HCT116 (cell line): ENCODE data around the gene ZNF292. TPM values are rescaled to one million over a fixed set of nuclear protein-coding genes. Genes with fewer than 3 reads are reported as not detected.
"Not testable (repeated sequence)": the region's sequence is repeated elsewhere in the genome, so short reads cannot be mapped to it uniquely, and the experiment has no call there.

ENCODE experiments used
- ATAC-seq: fragments of 200-7000 bp; cut with Tn5 transposase; 2 replicates; pipeline ENCODE4 v1.9.1; 2020; ENCODE audit warnings: mild to moderate bottlenecking, moderate library complexity
- BruUV-seq: library from RNA; stranded (reverse); fragments of 400-500 nt; replicated peaks from 2 replicates; lab custom pipeline; 2021; lab: Mats Ljungman, UMichigan
- CTCF ChIA-PET: fragments of 300-600 bp; sonication (Branson Sonifier 250); formaldehyde crosslinking; loops from one replicate; lab custom pipeline; 2021; ENCODE audit warnings: antibody characterized with exemption; lab: Charles Lee
- POLR2A ChIA-PET: fragments of 300-600, 350-600 bp; sonication (Branson Sonifier 250); formaldehyde crosslinking; loops from one replicate; lab custom pipeline; 2021; ENCODE audit warnings: antibody characterized with exemption; lab: Charles Lee
- RAD21 ChIA-PET, 2 experiments: fragments of 300-600 bp; sonication (Branson Sonifier 250); formaldehyde crosslinking; loops; one replicate each; lab custom pipeline; 2023; ENCODE audit warnings: low total read pairs in 2 of 2; ENCODE audit not compliant: uncharacterized antibody in 2 of 2, unreplicated experiment in 2 of 2, low non-redundant PET in 1 of 2; lab: Charles Lee
- DNase-seq: peaks from one replicate; pipeline ENCODE4 v3.0.0-alpha.2; 2010; ENCODE audit warnings: low read depth, low spot score
- H2AFZ ChIP-seq: fragments of 200-600 bp; shearing (Covaris generic), sonication (generic); 2 replicates; pipeline ENCODE4 v1.6.1; 2017; ENCODE audit warnings: low read depth, mixed run types, mixed read lengths, antibody characterized with exemption, low read length; ENCODE audit not compliant: poor library complexity, severe bottlenecking
- H3K27ac ChIP-seq: 2 replicates; pipeline ENCODE4 v1.5.1; 2012; ENCODE audit warnings: low read depth, low read length
- H3K27me3 ChIP-seq: fragments of 200-600 bp; sonication (generic); 2 replicates; pipeline ENCODE4 v1.6.1; 2016; ENCODE audit warnings: mixed run types, low read length, mixed read lengths; ENCODE audit not compliant: insufficient read depth
- H3K36me3 ChIP-seq, 2 experiments: fragments of 200-500 bp in 1 of 2; fragments of 200-600 bp in 1 of 2; sonication (Bioruptor generic) in 1 of 2; sonication (generic) in 1 of 2; 2 replicates each; pipeline versions ENCODE4 v1.5.1 to v1.6.1; 2014 to 2016; ENCODE audit warnings: low read length in 2 of 2, inconsistent platforms in 1 of 2, mixed read lengths in 1 of 2, mixed run types in 1 of 2; ENCODE audit not compliant: insufficient read depth in 2 of 2, control insufficient read depth in 1 of 2
- H3K4me1 ChIP-seq, 2 experiments: fragments of 200-600 bp in 1 of 2; sonication (generic) in 1 of 2; 2 replicates each; pipeline versions ENCODE4 v1.5.1 to v1.6.1; 2012 to 2017; ENCODE audit warnings: low read length in 2 of 2, inconsistent platforms in 1 of 2, mild to moderate bottlenecking in 1 of 2, mixed read lengths in 1 of 2, mixed run types in 1 of 2, moderate library complexity in 1 of 2; ENCODE audit not compliant: insufficient read depth in 2 of 2, control insufficient read depth in 1 of 2
- H3K4me2 ChIP-seq: fragments of 200-600 bp; sonication (generic); 2 replicates; pipeline ENCODE4 v1.6.1; 2017; ENCODE audit warnings: mixed run types, low read length, mixed read lengths
- H3K4me3 ChIP-seq, 2 experiments: fragments of 200-600 bp in 1 of 2; sonication (generic) in 1 of 2; replicated peaks in 1 of 2; 2 replicates each; pipeline ENCODE4 v1.5.1; 2011 to 2016; ENCODE audit warnings: low read length in 2 of 2, control low read depth in 1 of 2, low read depth in 1 of 2, mild to moderate bottlenecking in 1 of 2, mixed read lengths in 1 of 2, mixed run types in 1 of 2
- H3K79me2 ChIP-seq: fragments of 200-600 bp; sonication (generic); 2 replicates; pipeline ENCODE4 v1.6.1; 2017; ENCODE audit warnings: mild to moderate bottlenecking, mixed run types, low read length, moderate library complexity, mixed read lengths; ENCODE audit not compliant: insufficient read depth
- H3K9ac ChIP-seq: fragments of 200-600 bp; sonication (generic); 2 replicates; pipeline ENCODE4 v1.6.1; 2016; ENCODE audit warnings: low read length, mixed read lengths
- H3K9me2 ChIP-seq: fragments of 200-600 bp; sonication (generic), shearing (Covaris generic); 2 replicates; pipeline ENCODE4 v1.6.1; 2017; ENCODE audit warnings: mixed run types, mild to moderate bottlenecking, moderate library complexity; ENCODE audit not compliant: insufficient read depth
- H3K9me3 ChIP-seq, 2 experiments: fragments of 200-500 bp in 1 of 2; fragments of 200-600 bp in 1 of 2; sonication (Bioruptor generic) in 1 of 2; sonication (generic) in 1 of 2; 2 replicates each; pipeline ENCODE4 v1.6.1; 2014 to 2017; ENCODE audit warnings: low read length in 2 of 2, mixed read lengths in 2 of 2, inconsistent platforms in 1 of 2, low read depth in 1 of 2, mild to moderate bottlenecking in 1 of 2, mixed run types in 1 of 2, moderate library complexity in 1 of 2; ENCODE audit not compliant: control insufficient read depth in 1 of 2, insufficient read depth in 1 of 2
- H4K20me1 ChIP-seq: fragments of 200-600 bp; sonication (generic), shearing (Covaris generic); 2 replicates; pipeline ENCODE4 v1.6.1; 2017; ENCODE audit warnings: mixed run types, mild to moderate bottlenecking, moderate library complexity; ENCODE audit not compliant: insufficient read depth
- TCF7L2 ChIP-seq: IDR thresholded peaks from 2 replicates; pipeline ENCODE4 v1.7.0; 2011; ENCODE audit warnings: borderline replicate concordance, inconsistent platforms; ENCODE audit not compliant: insufficient read depth, insufficient read length; ENCODE audit errors: extremely low read depth
- intact Hi-C: fragments of 100-400 bp; cut with micrococcal nuclease; formaldehyde crosslinking; loops from 2 replicates; pipeline ENCODE4 v1.10.0; 2022
- total RNA-seq: library from RNA; stranded (reverse); gene quantifications from one replicate; pipeline ENCODE4 v1.2.1, GENCODE V29; 2021; ENCODE audit not compliant: unreplicated experiment
- TF ChIP-seq, protein P1 (sequence below), 3 experiments: fragments of 200-600 bp in 1 of 3; sonication (generic) in 1 of 3; IDR thresholded peaks in 2 of 3; conservative IDR thresholded peaks in 1 of 3; 2 replicates each; pipeline ENCODE4 v1.5.1; 2012 to 2017; ENCODE audit warnings: low read depth in 2 of 3, low read length in 2 of 3, antibody characterized with exemption in 1 of 3, borderline replicate concordance in 1 of 3, control low read depth in 1 of 3, mild to moderate bottlenecking in 1 of 3, mixed read lengths in 1 of 3, mixed run types in 1 of 3, moderate library complexity in 1 of 3; ENCODE audit not compliant: insufficient read depth in 1 of 3

The ZNF292 gene
- total RNA-seq, 1 experiment from 2014 or later, result 35.3 TPM

DNA sequence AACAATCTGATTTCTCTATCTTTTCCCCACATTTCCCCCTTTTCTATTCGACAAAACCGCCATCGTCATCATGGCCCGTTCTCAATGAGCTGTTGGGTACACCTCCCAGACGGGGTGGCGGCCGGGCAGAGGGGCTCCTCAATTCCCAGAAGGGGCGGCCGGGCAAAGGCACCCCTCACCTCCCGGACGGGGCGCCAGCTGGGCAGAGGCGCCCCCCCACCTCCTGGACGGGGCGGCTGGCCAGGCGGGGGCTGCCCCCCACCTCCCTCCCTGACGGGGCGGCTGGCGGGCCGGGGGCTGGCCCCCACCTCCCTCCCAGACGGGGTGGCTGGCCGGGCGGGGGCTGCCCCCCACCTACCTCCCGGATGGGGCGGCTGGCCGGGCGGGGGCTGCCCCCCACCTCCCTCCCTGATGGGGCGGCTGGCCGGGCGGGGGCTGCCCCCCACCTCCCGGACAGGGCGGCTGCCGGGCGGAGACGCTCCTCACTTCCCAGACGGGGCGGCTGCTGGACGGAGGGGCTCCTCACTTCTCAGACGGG, 83.8 kb downstream of the ZNF292 start:
- H3K9ac ChIP-seq, H4K20me1 ChIP-seq, CTCF ChIA-PET, H3K9me2 ChIP-seq, H3K9me3 ChIP-seq, H3K27ac ChIP-seq, DNase-seq, POLR2A ChIA-PET, H3K36me3 ChIP-seq, H3K4me1 ChIP-seq, RAD21 ChIA-PET, H3K4me2 ChIP-seq, H3K4me3 ChIP-seq, ATAC-seq, H2AFZ ChIP-seq, BruUV-seq, H3K27me3 ChIP-seq: not testable (repeated sequence)
- intact Hi-C loops, result loop anchor here (10.0 kb wide), 1 partner anchor 164 kb away; no protein-coding TSS in a partner anchor
- H3K79me2 ChIP-seq, result peaks cover 19% of the 10 kb centered on the region; the same call in 1 of the 2 replicates

DNA sequence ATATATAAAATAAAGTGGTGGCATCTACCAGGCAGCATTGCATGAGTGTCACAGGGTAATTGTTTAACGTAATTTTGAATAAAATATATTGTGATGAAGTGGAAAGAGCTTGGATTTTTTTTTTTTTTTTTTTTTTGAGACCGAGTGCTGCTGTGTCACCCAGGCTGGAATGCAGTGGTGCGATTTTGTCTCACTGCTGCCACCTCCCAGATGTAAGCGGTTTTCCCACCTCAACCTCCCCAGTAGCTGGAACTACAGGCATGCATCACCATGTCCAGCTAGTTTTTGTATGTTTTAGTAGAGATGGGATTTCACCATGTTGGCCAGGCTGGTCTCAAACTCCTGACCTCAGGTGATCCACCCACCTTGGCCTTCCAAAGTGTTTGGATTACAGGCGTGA, 85.9 kb downstream of the ZNF292 start:
- POLR2A ChIA-PET, result no interaction called here

More for the DNA sequence above, 85.9 kb downstream of the ZNF292 start:
- no peak overlapping the region for H3K27ac ChIP-seq
- peaks cover 0 to 4% of the 10 kb centered on the region in 2 experiments; a peak in 3 of 4 replicates for H3K36me3 ChIP-seq
- no peak overlapping the region for H3K9ac ChIP-seq
- TF ChIP-seq, protein P1, sequence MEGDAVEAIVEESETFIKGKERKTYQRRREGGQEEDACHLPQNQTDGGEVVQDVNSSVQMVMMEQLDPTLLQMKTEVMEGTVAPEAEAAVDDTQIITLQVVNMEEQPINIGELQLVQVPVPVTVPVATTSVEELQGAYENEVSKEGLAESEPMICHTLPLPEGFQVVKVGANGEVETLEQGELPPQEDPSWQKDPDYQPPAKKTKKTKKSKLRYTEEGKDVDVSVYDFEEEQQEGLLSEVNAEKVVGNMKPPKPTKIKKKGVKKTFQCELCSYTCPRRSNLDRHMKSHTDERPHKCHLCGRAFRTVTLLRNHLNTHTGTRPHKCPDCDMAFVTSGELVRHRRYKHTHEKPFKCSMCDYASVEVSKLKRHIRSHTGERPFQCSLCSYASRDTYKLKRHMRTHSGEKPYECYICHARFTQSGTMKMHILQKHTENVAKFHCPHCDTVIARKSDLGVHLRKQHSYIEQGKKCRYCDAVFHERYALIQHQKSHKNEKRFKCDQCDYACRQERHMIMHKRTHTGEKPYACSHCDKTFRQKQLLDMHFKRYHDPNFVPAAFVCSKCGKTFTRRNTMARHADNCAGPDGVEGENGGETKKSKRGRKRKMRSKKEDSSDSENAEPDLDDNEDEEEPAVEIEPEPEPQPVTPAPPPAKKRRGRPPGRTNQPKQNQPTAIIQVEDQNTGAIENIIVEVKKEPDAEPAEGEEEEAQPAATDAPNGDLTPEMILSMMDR (IDR thresholded peaks at IDR 0.05 in 2 of 3, conservative IDR thresholded peaks at IDR 0.05 in 1 of 3; ENCODE audit: borderline replicate concordance in 1 of 3, insufficient read depth in 1 of 3, low read depth in 2 of 3, low read length in 2 of 3), result 0 out of 6 replicates have a peak, but pooled peaks of 1 of the 3 experiments have one; percentile 13
- no peak for TF ChIP-seq TCF7L2
- ChIA-PET CTCF (interaction anchor here (1.2 kb wide), 1 partner anchor 162 kb away, joined by 5 read pairs; no protein-coding TSS in a partner anchor), RAD21 (no interaction called here)
- DNase-seq (no peak), ATAC-seq (peak; percentile 58; the same call in 1 of the 2 replicates)
- peaks cover 13% of the 10 kb centered on the region; the same call in 1 of the 2 replicates for H3K79me2 ChIP-seq
- H3K4me3 ChIP-seq, result no peak overlapping the region
- no peak overlapping the region for H3K4me2 ChIP-seq
- intact Hi-C loops, result no loop called here
- no TSS peak for BruUV-seq
- H3K9me2 ChIP-seq, result no peaks in the 10 kb centered on the region
- H3K4me1 ChIP-seq, result no peaks in the 10 kb centered on the region
- 0 out of 2 replicates have a peak, but pooled peaks cover 3% of the 10 kb centered on the region for H4K20me1 ChIP-seq
- H2AFZ ChIP-seq, result no peak overlapping the region
- H3K27me3 ChIP-seq, result no peaks in the 10 kb centered on the region
- H3K9me3 ChIP-seq, result no peaks in the 10 kb centered on the region
